Measurements from ENCODE around the gene CLCN6. TPM values are rescaled to one million over a fixed set of nuclear protein-coding genes. Genes with fewer than 3 reads are reported as not detected.

CLCN6 gene
- polyA plus RNA-seq, 3 donors: 3.8 to 37.1 (median 4.2) TPM

DNA sequence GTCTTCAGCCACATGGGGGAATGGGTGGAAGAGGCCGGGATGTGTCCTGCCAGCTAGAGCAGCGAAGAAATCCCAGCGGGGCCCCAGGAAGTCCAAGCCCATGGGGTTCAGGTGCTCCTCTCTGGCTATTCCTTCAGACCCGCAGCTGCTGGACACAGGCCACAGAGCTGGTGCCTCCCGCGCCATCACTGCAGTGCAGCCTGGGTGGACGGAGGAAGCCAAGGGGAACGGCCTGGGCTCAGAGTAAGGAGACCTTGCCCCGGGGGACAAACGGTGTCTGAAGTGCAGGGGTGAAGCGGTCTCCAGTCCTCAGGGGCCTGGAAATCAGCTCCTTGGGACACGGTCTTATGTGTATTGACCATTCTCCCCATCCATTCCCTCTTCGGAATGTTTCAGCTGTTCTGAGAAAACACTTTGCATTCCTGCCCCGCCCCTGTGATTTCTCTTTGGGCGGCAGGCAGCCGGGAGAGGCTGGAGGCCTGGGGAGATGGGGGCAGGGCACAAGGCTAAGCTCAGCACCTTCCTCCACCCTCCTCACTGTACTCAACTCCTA, 18.7 kb upstream of the CLCN6 start:
- H3K4me1 ChIP-seq (ENCODE audit: control insufficient read depth in 1 of 2, insufficient read depth in 2 of 2, low read length in 2 of 2): peaks cover 40 to 51% of the 10 kb centered on the region in 2 donors
- DNase-seq: no peak
- peaks cover 2 to 13% (median 4%) of the 10 kb centered on the region in 3 donors for H3K27me3 Mint-ChIP-seq (ENCODE audit: low read depth in 3 of 3)
- H3K27me3 ChIP-seq (ENCODE audit: control insufficient read depth in 2 of 2, insufficient read depth in 2 of 2, low read length in 2 of 2): no peaks in the 10 kb centered on the region
- no peaks in the 10 kb centered on the region for H3K79me2 ChIP-seq (ENCODE audit: insufficient read depth, low read length)
- intact Hi-C loops (cut with micrococcal nuclease): loop anchor here in 1 of 2 donors (5.0 kb wide), 1 partner anchor 35 kb away; no protein-coding TSS in a partner anchor
- no peaks in the 10 kb centered on the region for H3K9me3 Mint-ChIP-seq
- H3K9ac ChIP-seq (ENCODE audit: insufficient read depth, low read length, poor library complexity, severe bottlenecking): no peak overlapping the region
- H3K4me3 Mint-ChIP-seq: no peak overlapping the region
- H3K36me3 ChIP-seq (replicated peaks in 1 of 2; ENCODE audit: control insufficient read depth in 1 of 2, insufficient read depth in 2 of 2, low read length in 2 of 2): peaks cover 19 to 28% of the 10 kb centered on the region in 2 donors
- no peaks in the 10 kb centered on the region for H3K9me3 ChIP-seq (replicated peaks in 1 of 2; ENCODE audit: control insufficient read depth in 1 of 2, insufficient read depth in 1 of 2, low read length in 2 of 2)
- H3K27ac ChIP-seq (ENCODE audit: low read depth in 1 of 2, low read length in 2 of 2): no peak overlapping the region
- no peak overlapping the region for H3K4me3 ChIP-seq (replicated peaks in 1 of 3; ENCODE audit: low read depth in 2 of 3, low read length in 3 of 3)
- H2AFZ ChIP-seq (ENCODE audit: insufficient read depth, low read depth, low read length, poor library complexity, severe bottlenecking): no peak overlapping the region
- TF ChIP-seq, protein P1, sequence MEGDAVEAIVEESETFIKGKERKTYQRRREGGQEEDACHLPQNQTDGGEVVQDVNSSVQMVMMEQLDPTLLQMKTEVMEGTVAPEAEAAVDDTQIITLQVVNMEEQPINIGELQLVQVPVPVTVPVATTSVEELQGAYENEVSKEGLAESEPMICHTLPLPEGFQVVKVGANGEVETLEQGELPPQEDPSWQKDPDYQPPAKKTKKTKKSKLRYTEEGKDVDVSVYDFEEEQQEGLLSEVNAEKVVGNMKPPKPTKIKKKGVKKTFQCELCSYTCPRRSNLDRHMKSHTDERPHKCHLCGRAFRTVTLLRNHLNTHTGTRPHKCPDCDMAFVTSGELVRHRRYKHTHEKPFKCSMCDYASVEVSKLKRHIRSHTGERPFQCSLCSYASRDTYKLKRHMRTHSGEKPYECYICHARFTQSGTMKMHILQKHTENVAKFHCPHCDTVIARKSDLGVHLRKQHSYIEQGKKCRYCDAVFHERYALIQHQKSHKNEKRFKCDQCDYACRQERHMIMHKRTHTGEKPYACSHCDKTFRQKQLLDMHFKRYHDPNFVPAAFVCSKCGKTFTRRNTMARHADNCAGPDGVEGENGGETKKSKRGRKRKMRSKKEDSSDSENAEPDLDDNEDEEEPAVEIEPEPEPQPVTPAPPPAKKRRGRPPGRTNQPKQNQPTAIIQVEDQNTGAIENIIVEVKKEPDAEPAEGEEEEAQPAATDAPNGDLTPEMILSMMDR (IDR thresholded peaks at IDR 0.05): no peak
- peaks cover 29 to 39% of the 10 kb centered on the region in 2 donors for H3K36me3 Mint-ChIP-seq
- peak overlapping the region in 3 of 7 donors; percentile 22 to 57 (median 35) for H3K27ac Mint-ChIP-seq
- H3K4me2 ChIP-seq (replicated peaks; ENCODE audit: extremely low read depth, low read length, poor library complexity, severe bottlenecking): no peak overlapping the region
- 81% methylated on average over 10 of the region's 16 CpGs for WGBS (ENCODE audit: insufficient coverage)
- peaks cover 49% of the 10 kb centered on the region for H3K4me1 Mint-ChIP-seq
- no peaks in the 10 kb centered on the region for H4K20me1 ChIP-seq (ENCODE audit: insufficient read depth, low read length)

DNA sequence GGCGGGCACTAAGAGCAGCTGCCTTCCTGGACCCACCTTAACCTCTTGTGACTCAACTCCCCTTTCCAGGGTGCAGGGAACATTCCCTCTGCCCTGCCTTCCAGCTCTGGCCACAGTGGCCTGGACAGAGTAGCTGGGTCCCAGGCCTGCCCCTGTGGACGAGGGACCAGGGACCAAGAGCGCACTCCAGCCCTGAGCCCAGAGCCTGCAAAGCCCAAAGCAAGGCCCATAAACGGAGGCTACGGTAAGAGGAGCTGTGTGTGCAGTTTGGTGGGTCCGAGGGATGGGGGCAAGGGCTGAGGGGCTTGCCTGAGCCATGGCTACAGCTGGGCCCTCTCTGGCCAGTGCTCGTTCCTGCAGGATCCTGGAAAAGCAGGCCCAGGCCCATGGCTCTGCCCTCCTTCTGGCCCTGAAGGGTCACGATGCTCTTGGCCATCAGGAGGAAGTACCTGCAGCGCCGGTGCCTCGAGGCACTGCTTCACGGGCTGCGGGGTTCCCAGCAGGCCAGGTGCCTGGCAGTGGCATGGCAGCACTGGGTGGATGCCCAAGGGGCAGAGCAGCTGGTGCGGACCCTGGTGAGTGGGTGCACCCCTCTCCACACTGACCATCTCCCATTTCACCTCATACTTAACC, 18.1 kb upstream of the CLCN6 start:
- Histone ChIP-seq H3K27ac (ENCODE audit: low read depth in 1 of 2, low read length in 2 of 2) (no peak overlapping the region), H3K9me3 (replicated peaks in 1 of 2; ENCODE audit: control insufficient read depth in 1 of 2, insufficient read depth in 1 of 2, low read length in 2 of 2) (no peaks in the 10 kb centered on the region), H3K4me1 (ENCODE audit: control insufficient read depth in 1 of 2, insufficient read depth in 2 of 2, low read length in 2 of 2) (peaks cover 43 to 55% of the 10 kb centered on the region in 2 donors), H4K20me1 (ENCODE audit: insufficient read depth, low read length) (no peaks in the 10 kb centered on the region), H3K9ac (ENCODE audit: insufficient read depth, low read length, poor library complexity, severe bottlenecking) (no peak overlapping the region), H3K27me3 (ENCODE audit: control insufficient read depth in 2 of 2, insufficient read depth in 2 of 2, low read length in 2 of 2) (no peaks in the 10 kb centered on the region), H2AFZ (ENCODE audit: insufficient read depth, low read depth, low read length, poor library complexity, severe bottlenecking) (no peak overlapping the region), H3K79me2 (ENCODE audit: insufficient read depth, low read length) (no peaks in the 10 kb centered on the region), H3K4me2 (replicated peaks; ENCODE audit: extremely low read depth, low read length, poor library complexity, severe bottlenecking) (no peak overlapping the region), H3K4me3 (replicated peaks in 1 of 3; ENCODE audit: low read depth in 2 of 3, low read length in 3 of 3) (no peak overlapping the region), H3K36me3 (replicated peaks in 1 of 2; ENCODE audit: control insufficient read depth in 1 of 2, insufficient read depth in 2 of 2, low read length in 2 of 2) (peaks cover 19 to 34% of the 10 kb centered on the region in 2 donors)
- TF ChIP-seq, protein P1 (IDR thresholded peaks at IDR 0.05): no peak
- H3K4me3 Mint-ChIP-seq: no peak overlapping the region
- intact Hi-C loops (cut with micrococcal nuclease): loop anchor here in 1 of 2 donors (5.0 kb wide), 1 partner anchor 34 kb away; no protein-coding TSS in a partner anchor
- H3K36me3 Mint-ChIP-seq: peaks cover 34 to 45% of the 10 kb centered on the region in 2 donors
- H3K27me3 Mint-ChIP-seq (ENCODE audit: low read depth in 3 of 3): peaks cover 2 to 13% (median 2%) of the 10 kb centered on the region in 3 donors
- H3K4me1 Mint-ChIP-seq: peaks cover 54% of the 10 kb centered on the region
- H3K27ac Mint-ChIP-seq: peak overlapping the region in 2 of 7 donors; percentile 22 to 35
- no peak for DNase-seq
- 95% methylated on average over 14 of the region's 14 CpGs for WGBS (ENCODE audit: insufficient coverage)
- no peaks in the 10 kb centered on the region for H3K9me3 Mint-ChIP-seq

All from CD14-positive monocyte (primary cell).